HepG2 (cell line): ENCODE measurements around the gene ZNF667. TPM values are rescaled to one million over a fixed set of nuclear protein-coding genes. Genes with fewer than 3 reads are reported as not detected.

ENCODE experiments used
- ATF1 ChIP-seq: IDR thresholded peaks from 2 replicates; pipeline ENCODE4 v1.6.1; 2016; ENCODE audit warnings: mild to moderate bottlenecking, control low read depth
- CAMTA2 ChIP-seq: sonication (generic); formaldehyde crosslinking; IDR thresholded peaks from 2 replicates; pipeline ENCODE4 v1.4.0; 2020; ENCODE audit warnings: mild to moderate bottlenecking, missing genetic modification reagents, borderline replicate concordance
- ELF1 ChIP-seq: sonication (generic); formaldehyde crosslinking; IDR thresholded peaks from 2 replicates; pipeline ENCODE4 v1.4.0; 2020; ENCODE audit warnings: missing genetic modification reagents
- HDAC1 ChIP-seq: sonication (generic); formaldehyde crosslinking; IDR thresholded peaks from 2 replicates; pipeline ENCODE4 v1.5.1; 2020; ENCODE audit warnings: mild to moderate bottlenecking, missing genetic modification reagents
- KLF16 ChIP-seq, 2 experiments: sonication (generic) in 1 of 2; formaldehyde crosslinking in 1 of 2; IDR thresholded peaks; 2 replicates each; pipeline versions ENCODE4 v1.6.1 to v1.8.0; 2016 to 2023; ENCODE audit warnings: missing genetic modification reagents in 2 of 2, missing compliant biosample characterization in 1 of 2
- MYNN ChIP-seq: sonication (generic); formaldehyde crosslinking; IDR thresholded peaks from 2 replicates; pipeline ENCODE4 v1.4.0; 2020; ENCODE audit warnings: mild to moderate bottlenecking, low read depth, missing genetic modification reagents
- RCOR2 ChIP-seq: IDR thresholded peaks from 2 replicates; pipeline ENCODE4 v1.6.1; 2016; ENCODE audit warnings: missing biosample characterization, missing genetic modification reagents
- SMAD1 ChIP-seq: sonication (generic); formaldehyde crosslinking; IDR thresholded peaks from 2 replicates; pipeline ENCODE4 v1.4.0; 2020; ENCODE audit warnings: missing genetic modification reagents, low read depth, mild to moderate bottlenecking, borderline replicate concordance
- TEAD3 ChIP-seq: optimal IDR thresholded peaks from 2 replicates; pipeline ENCODE3; 2016; ENCODE audit warnings: borderline replicate concordance
- ZMYM2 ChIP-seq: sonication (generic); formaldehyde crosslinking; IDR thresholded peaks from 2 replicates; pipeline ENCODE4 v1.8.0; 2022; ENCODE audit warnings: mild to moderate bottlenecking, missing genetic modification reagents
- ZNF546 ChIP-seq: sonication (generic); formaldehyde crosslinking; conservative IDR thresholded peaks from 2 replicates; pipeline ENCODE4 v1.8.1; 2023; ENCODE audit warnings: mild to moderate bottlenecking, missing genetic modification reagents
- ZNF567 ChIP-seq: sonication (generic); formaldehyde crosslinking; IDR thresholded peaks from 2 replicates; pipeline ENCODE4 v1.8.1; 2023; ENCODE audit warnings: mild to moderate bottlenecking, missing genetic modification reagents, borderline replicate concordance
- polyA plus RNA-seq, 8 experiments: library from polyadenylated mRNA; depleted of rRNA in 3 of 8; stranded (reverse) in 7 of 8; unstranded in 1 of 8; fragments of >200 nt; fragmentation: Illumina TruSeq in 4 of 8; extraction: Trizol in 4 of 8; gene quantifications; 2 replicates each; pipeline versions ENCODE4 v1.2.1 to v1.2.3, GENCODE V29; 2011 to 2016; ENCODE audit warnings: low read depth in 4 of 8, missing spikeins in 1 of 8, mixed read lengths in 1 of 8; ENCODE audit not compliant: insufficient read depth in 1 of 8
- total RNA-seq, 5 experiments: library from RNA; depleted of rRNA; stranded (reverse); fragments of >200 nt; fragmentation: Illumina TruSeq; extraction: Trizol; gene quantifications; 2 replicates each; pipeline ENCODE4 v1.2.3, GENCODE V29; 2016; ENCODE audit warnings: low read depth in 1 of 5
- TF ChIP-seq, protein P1 (sequence below): sonication (generic); formaldehyde crosslinking; IDR thresholded peaks from 2 replicates; pipeline ENCODE4 v1.8.0; 2023; ENCODE audit warnings: mild to moderate bottlenecking, missing genetic modification reagents
- TF ChIP-seq, protein P2 (sequence below): sonication (generic); formaldehyde crosslinking; IDR thresholded peaks from 2 replicates; pipeline ENCODE4 v1.4.0; 2020; ENCODE audit warnings: missing genetic modification reagents, borderline replicate concordance
- TF ChIP-seq, protein P3 (sequence below): sonication (generic); formaldehyde crosslinking; IDR thresholded peaks from 2 replicates; pipeline ENCODE4; 2020; ENCODE audit warnings: missing genetic modification reagents, mild to moderate bottlenecking, borderline replicate concordance
- TF ChIP-seq, protein P4 (sequence below), 2 experiments: IDR thresholded peaks; 2 replicates each; pipeline ENCODE4 v1.6.1; 2011 to 2012; ENCODE audit warnings: low read length in 2 of 2, borderline replicate concordance in 1 of 2, low read depth in 1 of 2, mild to moderate bottlenecking in 1 of 2, moderate library complexity in 1 of 2

ZNF667 gene
- total and polyA plus RNA-seq, 2 of the 13 experiments (the other 11 are each of a cell fraction or from before 2014, with no cell fraction given), result not detected

DNA sequence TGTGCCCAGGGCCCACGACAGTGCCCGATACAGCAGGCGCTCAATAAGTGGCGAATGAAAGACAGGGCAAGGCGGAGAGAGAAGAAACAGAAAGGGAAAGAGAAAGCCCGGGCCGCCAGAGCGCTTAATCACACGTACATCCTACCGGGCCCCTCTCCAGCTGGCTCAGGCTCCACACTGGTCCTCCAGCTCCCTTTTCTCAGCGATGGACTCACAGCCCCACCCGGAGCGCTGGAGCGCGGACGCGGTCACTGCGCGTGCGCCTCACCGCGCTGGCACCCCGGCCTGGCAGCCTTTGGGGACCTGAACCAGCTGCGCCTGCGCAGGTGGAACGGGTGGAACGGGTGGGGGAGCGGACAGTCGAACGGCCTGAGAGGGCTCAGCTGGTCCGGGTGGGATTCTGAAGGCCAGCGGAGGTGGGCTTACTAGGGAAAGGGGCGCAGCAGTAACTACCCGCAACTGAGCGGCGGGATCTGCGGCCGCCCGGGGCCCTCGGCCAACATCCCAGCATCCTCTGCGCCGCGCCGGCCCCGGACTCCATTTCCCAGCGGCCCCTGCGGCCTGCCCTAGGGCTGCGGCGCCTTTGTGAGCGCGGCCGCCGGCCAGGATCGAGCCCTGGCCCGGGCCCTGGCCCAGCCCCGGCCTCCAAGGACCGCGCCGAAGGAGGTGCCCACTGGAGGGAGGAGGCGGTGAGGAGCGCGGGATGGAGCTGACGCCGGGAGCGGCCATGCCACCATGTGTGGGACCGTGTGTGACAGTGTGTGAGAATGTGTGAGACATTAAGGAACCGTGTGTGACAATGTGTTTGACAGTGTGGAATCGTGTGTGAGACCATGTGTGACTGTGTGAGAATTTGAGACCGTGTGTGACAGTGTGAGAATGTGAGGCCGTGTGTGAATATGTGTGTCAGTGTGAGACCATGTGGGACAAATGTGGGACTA is 73.1 kb downstream of the ZNF667 start, which contains the start of gene ZNF583 (continued):
- TF ChIP-seq TEAD3 (CRISPR knock-in tag) (no peak), SMAD1 (CRISPR knock-in tag) (peak; percentile 90; the same call in 1 of the 2 replicates), ZMYM2 (CRISPR knock-in tag) (no peak), HDAC1 (peak; percentile 58; the same call in 1 of the 2 replicates), KLF16 (CRISPR knock-in tag; IDR thresholded peaks at IDR 0.05) (peak in 1 of 2 experiments; percentile 45; a peak in 1 of 4 replicates), RCOR2 (no peak), MYNN (CRISPR knock-in tag) (no peak), ZNF546 (CRISPR knock-in tag) (no peak), CAMTA2 (CRISPR knock-in tag) (0 out of 2 replicates have a peak, but pooled peaks have one; percentile 71), ELF1 (CRISPR knock-in tag) (no peak; the same call in 1 of the 2 replicates), ATF1 (CRISPR knock-in tag) (no peak), ZNF567 (0 out of 2 replicates have a peak, but pooled peaks have one; percentile 4)
- TF ChIP-seq, protein P1, sequence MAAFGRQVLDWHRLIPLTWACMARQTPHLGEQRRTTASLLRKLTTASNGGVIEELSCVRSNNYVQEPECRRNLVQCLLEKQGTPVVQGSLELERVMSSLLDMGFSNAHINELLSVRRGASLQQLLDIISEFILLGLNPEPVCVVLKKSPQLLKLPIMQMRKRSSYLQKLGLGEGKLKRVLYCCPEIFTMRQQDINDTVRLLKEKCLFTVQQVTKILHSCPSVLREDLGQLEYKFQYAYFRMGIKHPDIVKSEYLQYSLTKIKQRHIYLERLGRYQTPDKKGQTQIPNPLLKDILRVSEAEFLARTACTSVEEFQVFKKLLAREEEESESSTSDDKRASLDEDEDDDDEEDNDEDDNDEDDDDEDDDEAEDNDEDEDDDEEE (CRISPR knock-in tag), result 0 out of 2 replicates have a peak, but pooled peaks have one; percentile 69
- TF ChIP-seq, protein P2, sequence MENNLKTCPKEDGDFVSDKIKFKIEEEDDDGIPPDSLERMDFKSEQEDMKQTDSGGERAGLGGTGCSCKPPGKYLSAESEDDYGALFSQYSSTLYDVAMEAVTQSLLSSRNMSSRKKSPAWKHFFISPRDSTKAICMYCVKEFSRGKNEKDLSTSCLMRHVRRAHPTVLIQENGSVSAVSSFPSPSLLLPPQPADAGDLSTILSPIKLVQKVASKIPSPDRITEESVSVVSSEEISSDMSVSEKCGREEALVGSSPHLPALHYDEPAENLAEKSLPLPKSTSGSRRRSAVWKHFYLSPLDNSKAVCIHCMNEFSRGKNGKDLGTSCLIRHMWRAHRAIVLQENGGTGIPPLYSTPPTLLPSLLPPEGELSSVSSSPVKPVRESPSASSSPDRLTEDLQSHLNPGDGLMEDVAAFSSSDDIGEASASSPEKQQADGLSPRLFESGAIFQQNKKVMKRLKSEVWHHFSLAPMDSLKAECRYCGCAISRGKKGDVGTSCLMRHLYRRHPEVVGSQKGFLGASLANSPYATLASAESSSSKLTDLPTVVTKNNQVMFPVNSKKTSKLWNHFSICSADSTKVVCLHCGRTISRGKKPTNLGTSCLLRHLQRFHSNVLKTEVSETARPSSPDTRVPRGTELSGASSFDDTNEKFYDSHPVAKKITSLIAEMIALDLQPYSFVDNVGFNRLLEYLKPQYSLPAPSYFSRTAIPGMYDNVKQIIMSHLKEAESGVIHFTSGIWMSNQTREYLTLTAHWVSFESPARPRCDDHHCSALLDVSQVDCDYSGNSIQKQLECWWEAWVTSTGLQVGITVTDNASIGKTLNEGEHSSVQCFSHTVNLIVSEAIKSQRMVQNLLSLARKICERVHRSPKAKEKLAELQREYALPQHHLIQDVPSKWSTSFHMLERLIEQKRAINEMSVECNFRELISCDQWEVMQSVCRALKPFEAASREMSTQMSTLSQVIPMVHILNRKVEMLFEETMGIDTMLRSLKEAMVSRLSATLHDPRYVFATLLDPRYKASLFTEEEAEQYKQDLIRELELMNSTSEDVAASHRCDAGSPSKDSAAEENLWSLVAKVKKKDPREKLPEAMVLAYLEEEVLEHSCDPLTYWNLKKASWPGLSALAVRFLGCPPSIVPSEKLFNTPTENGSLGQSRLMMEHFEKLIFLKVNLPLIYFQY (CRISPR knock-in tag), result no peak
- TF ChIP-seq, protein P3, sequence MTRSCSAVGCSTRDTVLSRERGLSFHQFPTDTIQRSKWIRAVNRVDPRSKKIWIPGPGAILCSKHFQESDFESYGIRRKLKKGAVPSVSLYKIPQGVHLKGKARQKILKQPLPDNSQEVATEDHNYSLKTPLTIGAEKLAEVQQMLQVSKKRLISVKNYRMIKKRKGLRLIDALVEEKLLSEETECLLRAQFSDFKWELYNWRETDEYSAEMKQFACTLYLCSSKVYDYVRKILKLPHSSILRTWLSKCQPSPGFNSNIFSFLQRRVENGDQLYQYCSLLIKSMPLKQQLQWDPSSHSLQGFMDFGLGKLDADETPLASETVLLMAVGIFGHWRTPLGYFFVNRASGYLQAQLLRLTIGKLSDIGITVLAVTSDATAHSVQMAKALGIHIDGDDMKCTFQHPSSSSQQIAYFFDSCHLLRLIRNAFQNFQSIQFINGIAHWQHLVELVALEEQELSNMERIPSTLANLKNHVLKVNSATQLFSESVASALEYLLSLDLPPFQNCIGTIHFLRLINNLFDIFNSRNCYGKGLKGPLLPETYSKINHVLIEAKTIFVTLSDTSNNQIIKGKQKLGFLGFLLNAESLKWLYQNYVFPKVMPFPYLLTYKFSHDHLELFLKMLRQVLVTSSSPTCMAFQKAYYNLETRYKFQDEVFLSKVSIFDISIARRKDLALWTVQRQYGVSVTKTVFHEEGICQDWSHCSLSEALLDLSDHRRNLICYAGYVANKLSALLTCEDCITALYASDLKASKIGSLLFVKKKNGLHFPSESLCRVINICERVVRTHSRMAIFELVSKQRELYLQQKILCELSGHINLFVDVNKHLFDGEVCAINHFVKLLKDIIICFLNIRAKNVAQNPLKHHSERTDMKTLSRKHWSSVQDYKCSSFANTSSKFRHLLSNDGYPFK (CRISPR knock-in tag), result peak; percentile 29; the same call in 1 of the 2 replicates
- TF ChIP-seq, protein P4, sequence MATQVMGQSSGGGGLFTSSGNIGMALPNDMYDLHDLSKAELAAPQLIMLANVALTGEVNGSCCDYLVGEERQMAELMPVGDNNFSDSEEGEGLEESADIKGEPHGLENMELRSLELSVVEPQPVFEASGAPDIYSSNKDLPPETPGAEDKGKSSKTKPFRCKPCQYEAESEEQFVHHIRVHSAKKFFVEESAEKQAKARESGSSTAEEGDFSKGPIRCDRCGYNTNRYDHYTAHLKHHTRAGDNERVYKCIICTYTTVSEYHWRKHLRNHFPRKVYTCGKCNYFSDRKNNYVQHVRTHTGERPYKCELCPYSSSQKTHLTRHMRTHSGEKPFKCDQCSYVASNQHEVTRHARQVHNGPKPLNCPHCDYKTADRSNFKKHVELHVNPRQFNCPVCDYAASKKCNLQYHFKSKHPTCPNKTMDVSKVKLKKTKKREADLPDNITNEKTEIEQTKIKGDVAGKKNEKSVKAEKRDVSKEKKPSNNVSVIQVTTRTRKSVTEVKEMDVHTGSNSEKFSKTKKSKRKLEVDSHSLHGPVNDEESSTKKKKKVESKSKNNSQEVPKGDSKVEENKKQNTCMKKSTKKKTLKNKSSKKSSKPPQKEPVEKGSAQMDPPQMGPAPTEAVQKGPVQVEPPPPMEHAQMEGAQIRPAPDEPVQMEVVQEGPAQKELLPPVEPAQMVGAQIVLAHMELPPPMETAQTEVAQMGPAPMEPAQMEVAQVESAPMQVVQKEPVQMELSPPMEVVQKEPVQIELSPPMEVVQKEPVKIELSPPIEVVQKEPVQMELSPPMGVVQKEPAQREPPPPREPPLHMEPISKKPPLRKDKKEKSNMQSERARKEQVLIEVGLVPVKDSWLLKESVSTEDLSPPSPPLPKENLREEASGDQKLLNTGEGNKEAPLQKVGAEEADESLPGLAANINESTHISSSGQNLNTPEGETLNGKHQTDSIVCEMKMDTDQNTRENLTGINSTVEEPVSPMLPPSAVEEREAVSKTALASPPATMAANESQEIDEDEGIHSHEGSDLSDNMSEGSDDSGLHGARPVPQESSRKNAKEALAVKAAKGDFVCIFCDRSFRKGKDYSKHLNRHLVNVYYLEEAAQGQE (IDR thresholded peaks at IDR 0.05; ENCODE audit: borderline replicate concordance in 1 of 2, low read depth in 1 of 2, low read length in 2 of 2), result no peak
